H1 (cell line): ENCODE data around the gene FIGNL1. TPM values are rescaled to one million over a fixed set of nuclear protein-coding genes. Genes with fewer than 3 reads are reported as not detected.

Experiments used
- BCL11A ChIP-seq, 2 experiments: IDR thresholded peaks; one replicate each; pipeline ENCODE4 v1.6.1; 2011; ENCODE audit warnings: low read depth in 2 of 2, low read length in 2 of 2, mild to moderate bottlenecking in 2 of 2
- CHD7 ChIP-seq: fragments of 300-600 bp; sonication (generic); IDR thresholded peaks from 2 replicates; pipeline ENCODE4 v1.7.1; 2012; ENCODE audit warnings: low read length, moderate library complexity, mild to moderate bottlenecking, inconsistent platforms; ENCODE audit not compliant: insufficient replicate concordance
- CTCF ChIP-seq, 3 experiments: IDR thresholded peaks; 1 replicate in 2 of 3; 2 replicates in 1 of 3; pipeline versions ENCODE4 v1.5.1 to v1.6.1; 2011; ENCODE audit warnings: low read length in 3 of 3, mild to moderate bottlenecking in 3 of 3, inconsistent platforms in 2 of 3, low read depth in 1 of 3, moderate library complexity in 1 of 3; ENCODE audit not compliant: insufficient read depth in 1 of 3; ENCODE audit errors: control extremely low read depth in 1 of 3
- SIRT6 ChIP-seq: IDR thresholded peaks from one replicate; pipeline ENCODE4 v1.7.1; 2012; ENCODE audit warnings: low read length, inconsistent platforms
- YY1 ChIP-seq: IDR thresholded peaks from 2 replicates; pipeline ENCODE4 v1.6.1; 2011; ENCODE audit warnings: low read depth, mild to moderate bottlenecking, low read length
- polyA plus RNA-seq, 7 experiments: library from polyadenylated mRNA; depleted of rRNA in 3 of 7; stranded (reverse) in 5 of 7; unstranded in 2 of 7; fragments of >200 nt in 5 of 7; fragments of 200-250 nt in 2 of 7; gene quantifications; 1 replicate in 5 of 7; 2 replicates in 1 of 7; 4 replicates in 1 of 7; pipeline versions ENCODE4 v1.2.1 to v1.2.3, GENCODE V29; 2011 to 2013; ENCODE audit warnings: missing spikeins in 2 of 7, mixed read lengths in 2 of 7
- total RNA-seq: library from RNA; stranded (reverse); fragmentation: NEBNext Ultra II Directional; extraction: Animal tissue kit (Norgen Biotek cat#: 25700); gene quantifications from 2 replicates; pipeline ENCODE4 v1.2.1, GENCODE V29; 2021

Gene FIGNL1
- total and polyA plus RNA-seq, 2 of the 8 experiments (the other 6 are each of a cell fraction or from before 2014, with no cell fraction given), result 6.5 to 9.9 TPM

DNA sequence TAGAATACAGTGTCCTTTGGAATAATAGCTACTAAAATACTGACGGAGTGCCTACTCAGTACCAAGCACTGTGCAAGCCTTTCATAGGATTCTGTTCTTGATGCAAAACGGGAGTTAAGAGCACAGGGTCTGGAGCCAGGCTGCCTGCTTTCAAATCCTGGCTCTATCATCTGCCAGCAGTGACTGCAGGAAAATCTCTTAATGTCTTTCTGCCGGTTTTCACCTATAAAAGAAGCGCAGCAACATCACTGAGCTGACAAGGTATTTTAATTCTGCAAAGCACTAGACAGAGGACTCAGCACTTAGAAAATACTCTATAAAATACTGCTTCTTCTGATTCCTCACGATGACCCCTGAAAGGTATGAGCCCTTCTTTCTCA is 659 bp downstream of the FIGNL1 start (continued):
- TF ChIP-seq CHD7 (no peak), SIRT6 (no peak), YY1 (no peak), BCL11A (IDR thresholded peaks at IDR 0.05; ENCODE audit: low read depth in 2 of 2, low read length in 2 of 2) (no peak), CTCF (IDR thresholded peaks at IDR 0.05; ENCODE audit: control extremely low read depth in 1 of 3, insufficient read depth in 1 of 3, low read depth in 1 of 3, low read length in 3 of 3) (no peak)
